ENCODE results near the gene ACVR1. TPM values are rescaled to one million over a fixed set of nuclear protein-coding genes. Genes with fewer than 3 reads are reported as not detected.

ACVR1 gene
- total and polyA plus RNA-seq, 2 experiments from 2014 or later = 8.9 to 21.5 TPM

DNA sequence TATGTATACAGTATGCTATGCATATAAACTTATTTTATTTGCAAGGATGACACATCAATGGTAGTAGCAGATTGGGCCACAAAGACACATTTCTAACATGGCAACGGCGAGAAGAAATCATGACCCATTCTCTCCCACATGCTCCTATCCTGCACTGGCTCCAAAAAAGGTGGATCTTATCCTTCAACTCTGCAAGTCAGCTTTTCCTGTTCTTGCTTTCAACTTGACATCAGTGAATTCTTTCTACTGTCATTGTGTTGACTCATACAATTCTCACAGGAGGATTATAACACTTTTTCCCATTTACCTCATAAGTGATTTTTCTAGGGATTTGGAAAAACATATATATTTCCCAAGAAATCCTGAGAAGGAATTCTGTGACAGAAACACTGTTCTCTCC, 53.1 kb downstream of the ACVR1 start:
- no peak for ATAC-seq
- no peak overlapping the region for H3K4me3 Mint-ChIP-seq
- Histone ChIP-seq H4K20me1 (replicated peaks; ENCODE audit: insufficient read depth) (0 out of 2 replicates have a peak, but pooled peaks cover 5% of the 10 kb centered on the region), H3K9me2 (ENCODE audit: insufficient read depth) (no peaks in the 10 kb centered on the region), H3K4me1 (ENCODE audit: insufficient read depth) (no peaks in the 10 kb centered on the region; the same call in 1 of the 2 replicates), H2AFZ (no peak overlapping the region), H3F3A (replicated peaks; ENCODE audit: low read depth) (no peaks in the 10 kb centered on the region), H3K4me3 (no peak overlapping the region), H3K27me3 (ENCODE audit: insufficient read depth) (no peaks in the 10 kb centered on the region), H3K27ac (ENCODE audit: low read depth) (0 out of 2 replicates have a peak overlapping the region, but pooled peaks have one; percentile 18), H3K36me3 (ENCODE audit: insufficient read depth) (no peaks in the 10 kb centered on the region), H3K79me2 (replicated peaks; ENCODE audit: insufficient read depth) (peaks cover 4% of the 10 kb centered on the region), H3K4me2 (no peak overlapping the region)
- no peaks in the 10 kb centered on the region for H3K27me3 Mint-ChIP-seq (ENCODE audit: insufficient read depth, low read depth, poor library complexity)
- no peak for TF ChIP-seq STAT1 (IDR thresholded peaks at IDR 0.05; ENCODE audit: unreplicated experiment)
- no peak for TF ChIP-seq JUNB (IDR thresholded peaks at IDR 0.05; ENCODE audit: unreplicated experiment)
- TF ChIP-seq POLR2AphosphoS5 (IDR thresholded peaks at IDR 0.05; ENCODE audit: low read depth) = no peak
- TF ChIP-seq ZNF331 (CRISPR knock-in tag; IDR thresholded peaks at IDR 0.05; ENCODE audit: low read depth) = no peak
- no peak for TF ChIP-seq EZH2phosphoT487 (IDR thresholded peaks at IDR 0.05; ENCODE audit: unreplicated experiment)
- TF ChIP-seq NANOG (IDR thresholded peaks at IDR 0.05; ENCODE audit: borderline replicate concordance) = no peak
- TF ChIP-seq, protein P1, sequence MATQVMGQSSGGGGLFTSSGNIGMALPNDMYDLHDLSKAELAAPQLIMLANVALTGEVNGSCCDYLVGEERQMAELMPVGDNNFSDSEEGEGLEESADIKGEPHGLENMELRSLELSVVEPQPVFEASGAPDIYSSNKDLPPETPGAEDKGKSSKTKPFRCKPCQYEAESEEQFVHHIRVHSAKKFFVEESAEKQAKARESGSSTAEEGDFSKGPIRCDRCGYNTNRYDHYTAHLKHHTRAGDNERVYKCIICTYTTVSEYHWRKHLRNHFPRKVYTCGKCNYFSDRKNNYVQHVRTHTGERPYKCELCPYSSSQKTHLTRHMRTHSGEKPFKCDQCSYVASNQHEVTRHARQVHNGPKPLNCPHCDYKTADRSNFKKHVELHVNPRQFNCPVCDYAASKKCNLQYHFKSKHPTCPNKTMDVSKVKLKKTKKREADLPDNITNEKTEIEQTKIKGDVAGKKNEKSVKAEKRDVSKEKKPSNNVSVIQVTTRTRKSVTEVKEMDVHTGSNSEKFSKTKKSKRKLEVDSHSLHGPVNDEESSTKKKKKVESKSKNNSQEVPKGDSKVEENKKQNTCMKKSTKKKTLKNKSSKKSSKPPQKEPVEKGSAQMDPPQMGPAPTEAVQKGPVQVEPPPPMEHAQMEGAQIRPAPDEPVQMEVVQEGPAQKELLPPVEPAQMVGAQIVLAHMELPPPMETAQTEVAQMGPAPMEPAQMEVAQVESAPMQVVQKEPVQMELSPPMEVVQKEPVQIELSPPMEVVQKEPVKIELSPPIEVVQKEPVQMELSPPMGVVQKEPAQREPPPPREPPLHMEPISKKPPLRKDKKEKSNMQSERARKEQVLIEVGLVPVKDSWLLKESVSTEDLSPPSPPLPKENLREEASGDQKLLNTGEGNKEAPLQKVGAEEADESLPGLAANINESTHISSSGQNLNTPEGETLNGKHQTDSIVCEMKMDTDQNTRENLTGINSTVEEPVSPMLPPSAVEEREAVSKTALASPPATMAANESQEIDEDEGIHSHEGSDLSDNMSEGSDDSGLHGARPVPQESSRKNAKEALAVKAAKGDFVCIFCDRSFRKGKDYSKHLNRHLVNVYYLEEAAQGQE (IDR thresholded peaks at IDR 0.05; ENCODE audit: unreplicated experiment) = no peak
- no peak for TF ChIP-seq CREB1 (CRISPR knock-in tag; IDR thresholded peaks at IDR 0.05; ENCODE audit: low read depth)
- peaks cover 11% of the 10 kb centered on the region for H3K36me3 Mint-ChIP-seq (ENCODE audit: low read depth)
- DNase-seq (ENCODE audit: low spot score) = no peak
- H3K4me1 Mint-ChIP-seq = no peaks in the 10 kb centered on the region
- H3K9me3 Mint-ChIP-seq = no peaks in the 10 kb centered on the region; the same call in 2 of the 3 replicates
- H3K27ac Mint-ChIP-seq = no peak overlapping the region

DNA sequence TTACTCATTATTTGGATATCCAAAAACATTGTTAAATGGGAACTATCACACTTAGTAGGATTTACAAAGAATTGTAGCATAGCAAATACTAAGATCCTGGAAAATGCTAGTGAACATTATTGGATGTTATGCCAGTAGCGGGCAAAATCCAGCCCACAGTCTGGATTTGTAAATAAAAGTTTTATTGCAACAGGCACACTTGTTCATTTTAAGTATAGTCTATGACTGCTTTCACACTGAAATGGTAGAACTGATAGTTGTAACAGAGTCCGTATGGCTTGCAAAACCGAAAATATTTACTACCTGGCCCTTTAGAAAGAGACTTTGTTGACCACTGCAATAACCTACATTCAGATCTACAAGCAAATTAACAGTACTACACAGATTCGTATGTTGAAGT, 53.6 kb downstream of the ACVR1 start:
- 0 out of 2 replicates have a peak, but pooled peaks cover 5% of the 10 kb centered on the region for H4K20me1 ChIP-seq (replicated peaks; ENCODE audit: insufficient read depth)
- Mint-ChIP-seq H3K36me3 (ENCODE audit: low read depth) (peaks cover 13% of the 10 kb centered on the region), H3K9me3 (no peaks in the 10 kb centered on the region; the same call in 2 of the 3 replicates), H3K4me3 (no peak overlapping the region), H3K27me3 (ENCODE audit: insufficient read depth, low read depth, poor library complexity) (no peaks in the 10 kb centered on the region), H3K27ac (no peak overlapping the region), H3K4me1 (no peaks in the 10 kb centered on the region)
- no peak for TF ChIP-seq NANOG (IDR thresholded peaks at IDR 0.05; ENCODE audit: borderline replicate concordance)
- peaks cover 4% of the 10 kb centered on the region for H3K79me2 ChIP-seq (replicated peaks; ENCODE audit: insufficient read depth)
- no peak for DNase-seq (ENCODE audit: low spot score)
- no peaks in the 10 kb centered on the region for H3K27me3 ChIP-seq (ENCODE audit: insufficient read depth)
- no peak overlapping the region for H3K4me3 ChIP-seq
- no peak overlapping the region for H2AFZ ChIP-seq
- no peaks in the 10 kb centered on the region for H3F3A ChIP-seq (replicated peaks; ENCODE audit: low read depth)
- H3K36me3 ChIP-seq (ENCODE audit: insufficient read depth) = no peaks in the 10 kb centered on the region
- H3K4me2 ChIP-seq = no peak overlapping the region
- ATAC-seq = no peak
- no peak overlapping the region for H3K27ac ChIP-seq (ENCODE audit: low read depth)
- H3K9me2 ChIP-seq (ENCODE audit: insufficient read depth) = no peaks in the 10 kb centered on the region
- no peaks in the 10 kb centered on the region; the same call in 1 of the 2 replicates for H3K4me1 ChIP-seq (ENCODE audit: insufficient read depth)

Measured in GM23338 (cell line).